ENCODE measurements around the gene C1QTNF4.

C1QTNF4 gene

DNA sequence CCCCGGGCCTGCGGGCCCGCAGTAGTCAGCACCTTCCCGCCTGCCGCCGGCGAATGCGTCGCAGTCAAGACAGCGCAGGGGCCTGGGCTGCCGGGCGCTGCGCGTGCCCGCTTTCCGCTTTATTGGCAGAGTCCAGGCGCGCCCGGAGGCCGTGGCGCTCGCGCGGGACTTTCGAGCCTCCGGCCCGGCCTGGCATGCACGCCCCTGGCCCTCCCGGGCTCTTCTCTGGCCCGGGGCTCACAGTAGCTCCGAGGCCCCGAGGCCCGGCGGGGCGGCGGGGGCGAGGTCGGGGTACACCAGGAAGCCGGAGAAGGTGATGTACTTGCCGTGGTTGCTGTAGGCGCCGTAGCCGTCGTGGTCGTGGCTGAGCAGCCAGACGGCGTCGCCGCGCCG is 4.6 kb downstream of the C1QTNF4 start:
- no peak overlapping the region for H3K27ac ChIP-seq (ENCODE audit: low read depth, low read length, poor library complexity, severe bottlenecking)
- H3K9ac ChIP-seq (ENCODE audit: low read length): no peak overlapping the region
- H3F3A ChIP-seq (ENCODE audit: insufficient read depth, low read length): no peaks in the 10 kb centered on the region
- no peaks in the 10 kb centered on the region for H3K79me2 ChIP-seq (ENCODE audit: insufficient read depth, low read length)
- no peaks in the 10 kb centered on the region for H3K9me3 ChIP-seq (ENCODE audit: low read length)
- H3K27me3 ChIP-seq (ENCODE audit: insufficient read depth, low read length): peaks cover 4% of the 10 kb centered on the region; the same call in 1 of the 2 replicates
- no peaks in the 10 kb centered on the region for H4K20me1 ChIP-seq (ENCODE audit: insufficient read depth, low read length)
- no peak overlapping the region for H3K4me2 ChIP-seq (ENCODE audit: low read length)
- TF ChIP-seq, protein P1, sequence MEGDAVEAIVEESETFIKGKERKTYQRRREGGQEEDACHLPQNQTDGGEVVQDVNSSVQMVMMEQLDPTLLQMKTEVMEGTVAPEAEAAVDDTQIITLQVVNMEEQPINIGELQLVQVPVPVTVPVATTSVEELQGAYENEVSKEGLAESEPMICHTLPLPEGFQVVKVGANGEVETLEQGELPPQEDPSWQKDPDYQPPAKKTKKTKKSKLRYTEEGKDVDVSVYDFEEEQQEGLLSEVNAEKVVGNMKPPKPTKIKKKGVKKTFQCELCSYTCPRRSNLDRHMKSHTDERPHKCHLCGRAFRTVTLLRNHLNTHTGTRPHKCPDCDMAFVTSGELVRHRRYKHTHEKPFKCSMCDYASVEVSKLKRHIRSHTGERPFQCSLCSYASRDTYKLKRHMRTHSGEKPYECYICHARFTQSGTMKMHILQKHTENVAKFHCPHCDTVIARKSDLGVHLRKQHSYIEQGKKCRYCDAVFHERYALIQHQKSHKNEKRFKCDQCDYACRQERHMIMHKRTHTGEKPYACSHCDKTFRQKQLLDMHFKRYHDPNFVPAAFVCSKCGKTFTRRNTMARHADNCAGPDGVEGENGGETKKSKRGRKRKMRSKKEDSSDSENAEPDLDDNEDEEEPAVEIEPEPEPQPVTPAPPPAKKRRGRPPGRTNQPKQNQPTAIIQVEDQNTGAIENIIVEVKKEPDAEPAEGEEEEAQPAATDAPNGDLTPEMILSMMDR (IDR thresholded peaks at IDR 0.05; ENCODE audit: low read length): no peak
- TF ChIP-seq EZH2 (IDR thresholded peaks at IDR 0.05; ENCODE audit: borderline replicate concordance, low read length): no peak
- H3K9me2 ChIP-seq (ENCODE audit: low read depth, low read length): no peaks in the 10 kb centered on the region
- H3K36me3 ChIP-seq (ENCODE audit: insufficient read depth, low read length): peaks cover 8% of the 10 kb centered on the region
- H3K4me1 ChIP-seq (ENCODE audit: insufficient read depth, low read length, severe bottlenecking): no peaks in the 10 kb centered on the region
- H2AFZ ChIP-seq (ENCODE audit: low read length): no peak overlapping the region
- H3K4me3 ChIP-seq (ENCODE audit: low read depth, low read length, poor library complexity, severe bottlenecking): no peak overlapping the region

DNA sequence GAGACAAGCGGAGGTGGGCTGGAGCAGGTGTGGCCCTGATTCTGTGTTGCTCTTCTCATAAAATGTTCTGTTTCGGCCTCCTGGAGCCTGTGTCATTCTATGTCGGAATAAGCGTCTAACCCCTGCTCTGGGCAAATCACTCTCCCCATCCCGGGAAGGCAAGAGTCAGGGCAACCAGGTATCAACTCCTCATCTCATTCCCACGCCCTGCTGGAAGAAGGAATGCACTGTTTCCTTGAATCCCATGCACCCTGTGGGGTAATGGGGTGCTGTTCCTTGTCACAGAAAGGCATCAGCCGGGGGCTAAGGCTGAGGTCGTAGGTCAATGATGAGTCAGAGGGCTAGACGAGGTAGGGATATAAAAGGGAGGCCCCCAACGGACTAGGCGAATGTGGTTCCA is 5.1 kb downstream of the C1QTNF4 start:
- no peak overlapping the region for H3K27ac ChIP-seq (ENCODE audit: low read depth, low read length, poor library complexity, severe bottlenecking)
- H3K9ac ChIP-seq (ENCODE audit: low read length): no peak overlapping the region
- no peaks in the 10 kb centered on the region for H4K20me1 ChIP-seq (ENCODE audit: insufficient read depth, low read length)
- H3K4me2 ChIP-seq (ENCODE audit: low read length): no peak overlapping the region
- H2AFZ ChIP-seq (ENCODE audit: low read length): no peak overlapping the region
- no peaks in the 10 kb centered on the region for H3K79me2 ChIP-seq (ENCODE audit: insufficient read depth, low read length)
- H3K4me3 ChIP-seq (ENCODE audit: low read depth, low read length, poor library complexity, severe bottlenecking): no peak overlapping the region
- peaks cover 13% of the 10 kb centered on the region for H3K36me3 ChIP-seq (ENCODE audit: insufficient read depth, low read length)
- H3K9me3 ChIP-seq (ENCODE audit: low read length): no peaks in the 10 kb centered on the region
- no peaks in the 10 kb centered on the region for H3K4me1 ChIP-seq (ENCODE audit: insufficient read depth, low read length, severe bottlenecking)
- TF ChIP-seq, protein P1 (IDR thresholded peaks at IDR 0.05; ENCODE audit: low read length): no peak
- TF ChIP-seq EZH2 (IDR thresholded peaks at IDR 0.05; ENCODE audit: borderline replicate concordance, low read length): no peak
- no peaks in the 10 kb centered on the region for H3K9me2 ChIP-seq (ENCODE audit: low read depth, low read length)
- H3K27me3 ChIP-seq (ENCODE audit: insufficient read depth, low read length): peaks cover 4% of the 10 kb centered on the region; the same call in 1 of the 2 replicates
- H3F3A ChIP-seq (ENCODE audit: insufficient read depth, low read length): 0 out of 2 replicates have a peak, but pooled peaks cover 1% of the 10 kb centered on the region

DNA sequence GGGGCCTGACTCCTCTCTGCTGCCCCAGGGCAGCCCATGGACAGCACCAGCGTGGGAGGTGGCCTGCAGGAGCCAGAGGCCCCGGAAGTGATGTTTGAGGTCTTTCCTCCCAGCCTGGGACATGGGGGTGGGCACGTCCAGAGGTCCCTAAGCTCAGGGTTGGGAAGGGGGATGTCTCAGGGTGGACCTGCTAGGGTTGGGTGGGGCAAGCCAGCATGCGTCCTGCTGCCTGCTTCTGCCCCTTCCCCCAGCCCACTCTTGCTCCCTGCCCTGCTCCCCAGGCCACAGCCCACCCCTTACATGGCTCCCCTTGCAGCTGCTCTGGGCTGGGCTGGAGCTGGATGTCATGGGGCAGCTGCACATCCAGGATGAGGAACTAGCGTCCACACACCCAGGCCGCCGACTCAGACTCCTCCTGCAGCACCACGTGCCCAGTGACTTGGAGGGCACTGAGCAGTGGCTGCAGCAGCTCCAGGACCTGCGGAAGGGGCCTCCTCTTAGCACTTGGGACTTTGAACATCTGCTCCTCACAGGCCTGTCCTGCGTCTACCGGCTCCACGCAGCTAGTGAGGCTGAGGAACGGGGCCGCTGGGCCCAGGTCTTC is 6.4 kb downstream of the C1QTNF4 start:
- Histone ChIP-seq H3K79me2 (ENCODE audit: insufficient read depth, low read length) (no peaks in the 10 kb centered on the region), H3K4me3 (ENCODE audit: low read depth, low read length, poor library complexity, severe bottlenecking) (no peak overlapping the region), H2AFZ (ENCODE audit: low read length) (no peak overlapping the region), H3K9ac (ENCODE audit: low read length) (no peak overlapping the region), H3K36me3 (ENCODE audit: insufficient read depth, low read length) (peaks cover 26% of the 10 kb centered on the region), H3K4me1 (ENCODE audit: insufficient read depth, low read length, severe bottlenecking) (no peaks in the 10 kb centered on the region), H3F3A (ENCODE audit: insufficient read depth, low read length) (0 out of 2 replicates have a peak, but pooled peaks cover 4% of the 10 kb centered on the region), H3K27ac (ENCODE audit: low read depth, low read length, poor library complexity, severe bottlenecking) (no peak overlapping the region), H4K20me1 (ENCODE audit: insufficient read depth, low read length) (no peaks in the 10 kb centered on the region), H3K4me2 (ENCODE audit: low read length) (no peak overlapping the region), H3K27me3 (ENCODE audit: insufficient read depth, low read length) (no peaks in the 10 kb centered on the region), H3K9me3 (ENCODE audit: low read length) (no peaks in the 10 kb centered on the region), H3K9me2 (ENCODE audit: low read depth, low read length) (no peaks in the 10 kb centered on the region)
- no peak for TF ChIP-seq EZH2 (IDR thresholded peaks at IDR 0.05; ENCODE audit: borderline replicate concordance, low read length)
- TF ChIP-seq, protein P1 (IDR thresholded peaks at IDR 0.05; ENCODE audit: low read length): no peak
